Liver (tissue), 9 donors: ENCODE measurements around the gene PPP3CA. TPM values are rescaled to one million over a fixed set of nuclear protein-coding genes. Genes with fewer than 3 reads are reported as not detected.

Experiments used
- DNase-seq: peaks from one replicate; pipeline ENCODE4 v3.0.0-alpha.2; 2017; ENCODE audit warnings: low spot score
- H3K27ac ChIP-seq, 2 donors: one replicate each; pipeline ENCODE4 v1.7.0; 2013; ENCODE audit warnings: inconsistent platforms in 2 of 2, low read length in 2 of 2, control low read depth in 1 of 2, low read depth in 1 of 2, mild to moderate bottlenecking in 1 of 2
- H3K27me3 ChIP-seq, 4 donors: one replicate each; pipeline versions ENCODE4 v1.6.1 to v1.7.0; 2013; ENCODE audit warnings: low read length in 3 of 4, inconsistent platforms in 1 of 4, mild to moderate bottlenecking in 1 of 4, moderate library complexity in 1 of 4; ENCODE audit not compliant: control insufficient read depth in 4 of 4, insufficient read depth in 4 of 4
- H3K36me3 ChIP-seq, 4 donors: one replicate each; pipeline versions ENCODE4 v1.6.1 to v1.7.0; 2013; ENCODE audit warnings: low read length in 3 of 4, mild to moderate bottlenecking in 3 of 4, low read depth in 1 of 4, moderate library complexity in 1 of 4; ENCODE audit not compliant: control insufficient read depth in 4 of 4, insufficient read depth in 3 of 4
- H3K4me1 ChIP-seq, 4 donors: one replicate each; pipeline versions ENCODE4 v1.6.1 to v1.7.0; 2013; ENCODE audit warnings: low read length in 3 of 4, mild to moderate bottlenecking in 3 of 4, moderate library complexity in 1 of 4; ENCODE audit not compliant: control insufficient read depth in 4 of 4, insufficient read depth in 4 of 4
- H3K4me3 ChIP-seq, 3 donors: one replicate each; pipeline versions ENCODE4 v1.6.1 to v1.7.0; 2013; ENCODE audit warnings: low read length in 3 of 3, control low read depth in 1 of 3, low read depth in 1 of 3, mild to moderate bottlenecking in 1 of 3
- H3K9ac ChIP-seq, 2 donors: one replicate each; pipeline ENCODE4 v1.7.0; 2013; ENCODE audit warnings: low read length in 2 of 2, mild to moderate bottlenecking in 2 of 2, moderate library complexity in 2 of 2, control low read depth in 1 of 2, low read depth in 1 of 2
- H3K9me3 ChIP-seq, 4 donors: one replicate each; pipeline versions ENCODE4 v1.6.1 to v1.7.0; 2013; ENCODE audit warnings: low read length in 3 of 4; ENCODE audit not compliant: control insufficient read depth in 4 of 4
- EGR1 ChIP-seq, 2 donors: IDR thresholded peaks; 2 replicates each; pipeline ENCODE4 v1.6.1; 2016 to 2018; ENCODE audit warnings: antibody characterized with exemption in 2 of 2, low read depth in 2 of 2
- FOXA2 ChIP-seq: IDR thresholded peaks from 2 replicates; pipeline ENCODE4 v1.6.1; 2016; ENCODE audit warnings: antibody characterized with exemption
- GABPA ChIP-seq, 2 donors: IDR thresholded peaks in 1 of 2; conservative IDR thresholded peaks in 1 of 2; 2 replicates each; pipeline ENCODE4 v1.6.1; 2016; ENCODE audit warnings: antibody characterized with exemption in 2 of 2, mild to moderate bottlenecking in 1 of 2, moderate library complexity in 1 of 2
- HNF4A ChIP-seq, 2 donors: conservative IDR thresholded peaks; 2 replicates each; pipeline ENCODE4 v1.6.1; 2016; ENCODE audit warnings: antibody characterized with exemption in 2 of 2, mild to moderate bottlenecking in 2 of 2
- HNF4G ChIP-seq: IDR thresholded peaks from 2 replicates; pipeline ENCODE4 v1.6.1; 2016; ENCODE audit warnings: antibody characterized with exemption
- JUND ChIP-seq, 2 donors: IDR thresholded peaks; 2 replicates each; pipeline ENCODE4 v1.6.1; 2016; ENCODE audit warnings: antibody characterized with exemption in 2 of 2
- NR2F2 ChIP-seq: IDR thresholded peaks from 2 replicates; pipeline ENCODE4 v1.6.1; 2016; ENCODE audit warnings: antibody characterized with exemption
- RAD21 ChIP-seq, 2 donors: IDR thresholded peaks; 2 replicates each; pipeline ENCODE4 v1.6.1; 2016; ENCODE audit warnings: antibody characterized with exemption in 2 of 2, mild to moderate bottlenecking in 2 of 2
- RXRA ChIP-seq, 2 donors: IDR thresholded peaks; 2 replicates each; pipeline ENCODE4 v1.6.1; 2017 to 2018; ENCODE audit warnings: antibody characterized with exemption in 2 of 2, mild to moderate bottlenecking in 1 of 2
- SP1 ChIP-seq: IDR thresholded peaks from 2 replicates; pipeline ENCODE4 v1.6.1; 2018; ENCODE audit warnings: antibody characterized with exemption, mild to moderate bottlenecking
- TAF1 ChIP-seq: conservative IDR thresholded peaks from 2 replicates; pipeline ENCODE4 v1.6.1; 2016; ENCODE audit warnings: antibody characterized with exemption, mild to moderate bottlenecking
- YY1 ChIP-seq: IDR thresholded peaks from 2 replicates; pipeline ENCODE4 v1.6.1; 2016; ENCODE audit warnings: antibody characterized with exemption, mild to moderate bottlenecking
- WGBS: extraction: QIAGEN DNeasy Blood & Tissue Kit; methylation state at CpG from one replicate; pipeline ENCODE4 v1.1.7; 2013; 5-methylcytosine and 5-hydroxymethylcytosine counted together
- polyA plus RNA-seq, 2 donors: library from polyadenylated mRNA; stranded (reverse) in 1 of 2; unstranded in 1 of 2; fragments of 200-250 nt in 1 of 2; fragments of >200 nt in 1 of 2; fragmentation: Nextera tagmentation in 1 of 2; extraction: Ambion mirVana in 1 of 2; gene quantifications; one replicate each; pipeline versions ENCODE4 v1.2.1 to v1.2.3, GENCODE V29; 2013 to 2015
- total RNA-seq, 2 donors: library from RNA; depleted of rRNA; stranded (reverse); fragments of >200 nt; gene quantifications; one replicate each; pipeline ENCODE4 v1.2.3, GENCODE V29; 2014
- TF ChIP-seq, protein P1 (sequence below): IDR thresholded peaks from 2 replicates; pipeline ENCODE4 v1.6.1; 2016; ENCODE audit warnings: antibody characterized with exemption
- TF ChIP-seq, protein P2 (sequence below): IDR thresholded peaks from 2 replicates; pipeline ENCODE4 v1.6.1; 2016; ENCODE audit warnings: antibody characterized with exemption
- TF ChIP-seq, protein P3 (sequence below): IDR thresholded peaks from 2 replicates; pipeline ENCODE4 v1.6.1; 2016; ENCODE audit warnings: antibody characterized with exemption, mild to moderate bottlenecking
- TF ChIP-seq, protein P4 (sequence below): fragments of 150-350 bp; IDR thresholded peaks from 2 replicates; pipeline ENCODE4 v1.5.1; 2017; ENCODE audit warnings: improper control_type of control experiment, low read depth, low read length; ENCODE audit not compliant: missing input control
- TF ChIP-seq, protein P5 (sequence below): IDR thresholded peaks from 2 replicates; pipeline ENCODE4 v1.6.1; 2016; ENCODE audit warnings: antibody characterized with exemption
- donor health status: healthy.
- donor health status: healthy.
- donor health status: healthy.
- donor health status: healthy.
- donor health status: healthy.

Gene PPP3CA
- total and polyA plus RNA-seq, 4 donors, result 3.6 to 18.2 (median 14.2) TPM

DNA sequence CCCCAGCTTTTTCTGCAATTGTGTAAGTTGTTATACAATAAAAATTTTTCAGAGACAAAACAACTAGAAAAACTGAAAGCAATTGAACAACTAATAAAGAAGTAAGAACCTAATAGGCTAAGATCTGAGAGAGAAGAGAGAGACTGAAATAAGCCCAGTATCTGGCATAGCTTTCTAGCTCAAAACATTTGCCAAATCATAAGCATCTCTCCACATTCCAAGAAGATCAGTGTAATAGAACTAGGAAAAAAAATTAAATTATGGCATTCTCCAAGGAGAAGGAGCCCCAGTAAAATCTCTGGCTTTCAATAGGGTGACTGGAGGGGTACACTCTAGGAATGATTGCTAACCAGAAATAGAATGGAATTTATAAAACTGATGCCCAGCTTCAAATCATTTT lies 19.0 kb upstream of the PPP3CA start:
- Histone ChIP-seq H3K4me1 (no peaks in the 10 kb centered on the region), H3K9ac (no peak overlapping the region), H3K4me3 (no peak overlapping the region), H3K27me3 (no peaks in the 10 kb centered on the region), H3K27ac (no peak overlapping the region), H3K9me3 (peaks cover 0 to 3% (median 0%) of the 10 kb centered on the region in 4 donors), H3K36me3 (no peaks in the 10 kb centered on the region)
- no peak for DNase-seq
- TF ChIP-seq HNF4A (conservative IDR thresholded peaks at IDR 0.05), result no peak
- TF ChIP-seq YY1, result no peak
- TF ChIP-seq JUND (IDR thresholded peaks at IDR 0.05), result no peak
- TF ChIP-seq, protein P1, sequence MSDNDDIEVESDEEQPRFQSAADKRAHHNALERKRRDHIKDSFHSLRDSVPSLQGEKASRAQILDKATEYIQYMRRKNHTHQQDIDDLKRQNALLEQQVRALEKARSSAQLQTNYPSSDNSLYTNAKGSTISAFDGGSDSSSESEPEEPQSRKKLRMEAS, result no peak
- TF ChIP-seq, protein P2, sequence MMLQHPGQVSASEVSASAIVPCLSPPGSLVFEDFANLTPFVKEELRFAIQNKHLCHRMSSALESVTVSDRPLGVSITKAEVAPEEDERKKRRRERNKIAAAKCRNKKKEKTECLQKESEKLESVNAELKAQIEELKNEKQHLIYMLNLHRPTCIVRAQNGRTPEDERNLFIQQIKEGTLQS, result no peak
- no peak for TF ChIP-seq RXRA (IDR thresholded peaks at IDR 0.05)
- no peak for TF ChIP-seq TAF1
- TF ChIP-seq, protein P3, sequence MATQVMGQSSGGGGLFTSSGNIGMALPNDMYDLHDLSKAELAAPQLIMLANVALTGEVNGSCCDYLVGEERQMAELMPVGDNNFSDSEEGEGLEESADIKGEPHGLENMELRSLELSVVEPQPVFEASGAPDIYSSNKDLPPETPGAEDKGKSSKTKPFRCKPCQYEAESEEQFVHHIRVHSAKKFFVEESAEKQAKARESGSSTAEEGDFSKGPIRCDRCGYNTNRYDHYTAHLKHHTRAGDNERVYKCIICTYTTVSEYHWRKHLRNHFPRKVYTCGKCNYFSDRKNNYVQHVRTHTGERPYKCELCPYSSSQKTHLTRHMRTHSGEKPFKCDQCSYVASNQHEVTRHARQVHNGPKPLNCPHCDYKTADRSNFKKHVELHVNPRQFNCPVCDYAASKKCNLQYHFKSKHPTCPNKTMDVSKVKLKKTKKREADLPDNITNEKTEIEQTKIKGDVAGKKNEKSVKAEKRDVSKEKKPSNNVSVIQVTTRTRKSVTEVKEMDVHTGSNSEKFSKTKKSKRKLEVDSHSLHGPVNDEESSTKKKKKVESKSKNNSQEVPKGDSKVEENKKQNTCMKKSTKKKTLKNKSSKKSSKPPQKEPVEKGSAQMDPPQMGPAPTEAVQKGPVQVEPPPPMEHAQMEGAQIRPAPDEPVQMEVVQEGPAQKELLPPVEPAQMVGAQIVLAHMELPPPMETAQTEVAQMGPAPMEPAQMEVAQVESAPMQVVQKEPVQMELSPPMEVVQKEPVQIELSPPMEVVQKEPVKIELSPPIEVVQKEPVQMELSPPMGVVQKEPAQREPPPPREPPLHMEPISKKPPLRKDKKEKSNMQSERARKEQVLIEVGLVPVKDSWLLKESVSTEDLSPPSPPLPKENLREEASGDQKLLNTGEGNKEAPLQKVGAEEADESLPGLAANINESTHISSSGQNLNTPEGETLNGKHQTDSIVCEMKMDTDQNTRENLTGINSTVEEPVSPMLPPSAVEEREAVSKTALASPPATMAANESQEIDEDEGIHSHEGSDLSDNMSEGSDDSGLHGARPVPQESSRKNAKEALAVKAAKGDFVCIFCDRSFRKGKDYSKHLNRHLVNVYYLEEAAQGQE, result no peak
- no peak for TF ChIP-seq FOXA2
- no peak for TF ChIP-seq NR2F2
- TF ChIP-seq, protein P4, sequence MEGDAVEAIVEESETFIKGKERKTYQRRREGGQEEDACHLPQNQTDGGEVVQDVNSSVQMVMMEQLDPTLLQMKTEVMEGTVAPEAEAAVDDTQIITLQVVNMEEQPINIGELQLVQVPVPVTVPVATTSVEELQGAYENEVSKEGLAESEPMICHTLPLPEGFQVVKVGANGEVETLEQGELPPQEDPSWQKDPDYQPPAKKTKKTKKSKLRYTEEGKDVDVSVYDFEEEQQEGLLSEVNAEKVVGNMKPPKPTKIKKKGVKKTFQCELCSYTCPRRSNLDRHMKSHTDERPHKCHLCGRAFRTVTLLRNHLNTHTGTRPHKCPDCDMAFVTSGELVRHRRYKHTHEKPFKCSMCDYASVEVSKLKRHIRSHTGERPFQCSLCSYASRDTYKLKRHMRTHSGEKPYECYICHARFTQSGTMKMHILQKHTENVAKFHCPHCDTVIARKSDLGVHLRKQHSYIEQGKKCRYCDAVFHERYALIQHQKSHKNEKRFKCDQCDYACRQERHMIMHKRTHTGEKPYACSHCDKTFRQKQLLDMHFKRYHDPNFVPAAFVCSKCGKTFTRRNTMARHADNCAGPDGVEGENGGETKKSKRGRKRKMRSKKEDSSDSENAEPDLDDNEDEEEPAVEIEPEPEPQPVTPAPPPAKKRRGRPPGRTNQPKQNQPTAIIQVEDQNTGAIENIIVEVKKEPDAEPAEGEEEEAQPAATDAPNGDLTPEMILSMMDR, result no peak
- TF ChIP-seq HNF4G, result no peak
- TF ChIP-seq SP1, result no peak
- no peak for TF ChIP-seq RAD21 (IDR thresholded peaks at IDR 0.05)
- TF ChIP-seq, protein P5, sequence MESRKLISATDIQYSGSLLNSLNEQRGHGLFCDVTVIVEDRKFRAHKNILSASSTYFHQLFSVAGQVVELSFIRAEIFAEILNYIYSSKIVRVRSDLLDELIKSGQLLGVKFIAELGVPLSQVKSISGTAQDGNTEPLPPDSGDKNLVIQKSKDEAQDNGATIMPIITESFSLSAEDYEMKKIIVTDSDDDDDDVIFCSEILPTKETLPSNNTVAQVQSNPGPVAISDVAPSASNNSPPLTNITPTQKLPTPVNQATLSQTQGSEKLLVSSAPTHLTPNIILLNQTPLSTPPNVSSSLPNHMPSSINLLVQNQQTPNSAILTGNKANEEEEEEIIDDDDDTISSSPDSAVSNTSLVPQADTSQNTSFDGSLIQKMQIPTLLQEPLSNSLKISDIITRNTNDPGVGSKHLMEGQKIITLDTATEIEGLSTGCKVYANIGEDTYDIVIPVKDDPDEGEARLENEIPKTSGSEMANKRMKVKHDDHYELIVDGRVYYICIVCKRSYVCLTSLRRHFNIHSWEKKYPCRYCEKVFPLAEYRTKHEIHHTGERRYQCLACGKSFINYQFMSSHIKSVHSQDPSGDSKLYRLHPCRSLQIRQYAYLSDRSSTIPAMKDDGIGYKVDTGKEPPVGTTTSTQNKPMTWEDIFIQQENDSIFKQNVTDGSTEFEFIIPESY, result no peak
- no peak for TF ChIP-seq GABPA (IDR thresholded peaks at IDR 0.05 in 1 of 2, conservative IDR thresholded peaks at IDR 0.05 in 1 of 2)
- no peak for TF ChIP-seq EGR1 (IDR thresholded peaks at IDR 0.05; ENCODE audit: low read depth in 2 of 2)

DNA sequence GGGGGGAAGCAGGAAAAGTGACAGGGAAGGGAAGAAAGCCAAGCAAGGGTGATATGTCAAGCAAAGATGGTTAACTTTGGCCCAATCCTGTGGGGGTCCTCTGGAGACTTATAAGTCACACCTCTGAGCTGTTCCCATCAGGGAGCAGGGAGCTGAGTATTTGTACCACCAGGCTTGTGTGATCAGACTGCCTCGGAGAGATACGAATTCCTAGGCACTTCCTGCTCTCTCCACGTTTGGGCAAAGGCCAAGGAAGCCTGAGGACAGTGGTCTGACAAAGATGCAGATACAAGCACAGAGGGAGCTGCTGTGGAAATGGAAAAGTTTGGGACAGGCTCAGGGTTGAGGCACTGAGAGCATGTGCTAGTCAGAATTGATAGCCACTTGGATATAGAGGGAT lies 10.4 kb upstream of the PPP3CA start:
- no peak overlapping the region for H3K27ac ChIP-seq
- no peak overlapping the region for H3K4me3 ChIP-seq
- no peaks in the 10 kb centered on the region for H3K36me3 ChIP-seq
- peaks cover 0 to 3% (median 0%) of the 10 kb centered on the region in 4 donors for H3K9me3 ChIP-seq
- no peak for DNase-seq
- TF ChIP-seq NR2F2, result no peak
- no peak for TF ChIP-seq YY1
- no peak for TF ChIP-seq SP1
- TF ChIP-seq FOXA2, result no peak
- TF ChIP-seq TAF1, result no peak
- no peak for TF ChIP-seq HNF4G
- no peak for TF ChIP-seq GABPA (IDR thresholded peaks at IDR 0.05 in 1 of 2, conservative IDR thresholded peaks at IDR 0.05 in 1 of 2)
- no peak for TF ChIP-seq JUND (IDR thresholded peaks at IDR 0.05)
- no peak for TF ChIP-seq EGR1 (IDR thresholded peaks at IDR 0.05; ENCODE audit: low read depth in 2 of 2)
- TF ChIP-seq, protein P5, result no peak
- TF ChIP-seq RAD21 (IDR thresholded peaks at IDR 0.05), result no peak
- peaks cover 0 to 5% (median 2%) of the 10 kb centered on the region in 4 donors for H3K4me1 ChIP-seq
- no peaks in the 10 kb centered on the region for H3K27me3 ChIP-seq
- WGBS, result 73% methylated on average over 3 of the region's 3 CpGs
- no peak overlapping the region for H3K9ac ChIP-seq
